GM13977 (cell line): Measurements from ENCODE around the gene GPR108.

Experiments
- DNase-seq: peaks from one replicate; pipeline ENCODE4 v3.0.0; 2012; ENCODE audit warnings: low spot score
- CTCF ChIP-seq: IDR thresholded peaks from 2 replicates; pipeline ENCODE4 v1.5.1; 2012; ENCODE audit warnings: mild to moderate bottlenecking, control low read depth; ENCODE audit not compliant: insufficient read depth; ENCODE audit errors: extremely low read depth, missing control alignments
- in situ Hi-C: fragments of 300-500 bp; cut with MboI; formaldehyde crosslinking; loops from one replicate; pipeline ENCODE4 v1.12.0; 2022; ENCODE audit warnings: low sequenced_read_pairs, low pct_unique_long_range_greater_than_20kb, mixed read lengths, inconsistent platforms; ENCODE audit not compliant: unreplicated experiment

Gene GPR108

GRCh38 chr19:6696239-6696820, 41.0 kb downstream of the GPR108 start:
- in situ Hi-C loops: no loop called here
- DNase-seq: no peak
- no peak for TF ChIP-seq CTCF

- no peak for TF ChIP-seq CTCF
- in situ Hi-C loops: no loop called here
- DNase-seq: no peak
These were observed 43.1 kb downstream of the GPR108 start for GRCh38 chr19:6694147-6694815.

GRCh38 chr19:6693681-6694080, 43.7 kb downstream of the GPR108 start:
- no peak for DNase-seq
- TF ChIP-seq CTCF: no peak
- in situ Hi-C loops: no loop called here

- no peak for TF ChIP-seq CTCF
- no peak for DNase-seq
- in situ Hi-C loops: no loop called here
These were observed 44.3 kb downstream of the GPR108 start for GRCh38 chr19:6693056-6693471.

GRCh38 chr19:6692027-6692426, 45.4 kb downstream of the GPR108 start:
- in situ Hi-C loops: no loop called here
- TF ChIP-seq CTCF: no peak
- no peak for DNase-seq

GRCh38 chr19:6691342-6691741, 46.0 kb downstream of the GPR108 start:
- in situ Hi-C loops: no loop called here
- no peak for TF ChIP-seq CTCF
- DNase-seq: no peak
